Neuronal stem cell (in vitro differentiated cells): ENCODE data around the gene MACC1.

Experiments
- DNase-seq: peaks from one replicate; pipeline ENCODE4 v3.0.0-alpha.2; 2013; ENCODE audit warnings: low spot score
- H2AFZ ChIP-seq: one replicate; pipeline ENCODE4 v1.6.1; 2013; ENCODE audit warnings: mild to moderate bottlenecking, low read length, inconsistent platforms
- H2AK5ac ChIP-seq: 2 replicates; pipeline ENCODE4 v1.6.1; 2013; ENCODE audit warnings: low read depth, mild to moderate bottlenecking, inconsistent platforms, low read length, moderate library complexity, mixed read lengths
- H2BK120ac ChIP-seq: 2 replicates; pipeline ENCODE4 v1.6.1; 2013; ENCODE audit warnings: low read depth, mild to moderate bottlenecking, inconsistent platforms, low read length, moderate library complexity, mixed read lengths
- H2BK12ac ChIP-seq: one replicate; pipeline ENCODE4 v1.6.1; 2013; ENCODE audit warnings: low read length, inconsistent platforms
- H2BK15ac ChIP-seq: 2 replicates; pipeline ENCODE4 v1.6.1; 2013; ENCODE audit warnings: mild to moderate bottlenecking, low read length, inconsistent platforms, mixed read lengths
- H2BK5ac ChIP-seq: one replicate; pipeline ENCODE4 v1.6.1; 2013; ENCODE audit warnings: inconsistent platforms, mild to moderate bottlenecking, low read length, moderate library complexity
- H3K14ac ChIP-seq: one replicate; pipeline ENCODE4 v1.6.1; 2013; ENCODE audit warnings: low read length, inconsistent platforms
- H3K18ac ChIP-seq: 2 replicates; pipeline ENCODE4 v1.6.1; 2013; ENCODE audit warnings: low read length, inconsistent platforms
- H3K23ac ChIP-seq: 2 replicates; pipeline ENCODE4 v1.6.1; 2013; ENCODE audit warnings: low read depth, mild to moderate bottlenecking, mixed read lengths, low read length, inconsistent platforms; ENCODE audit not compliant: poor library complexity
- H3K27ac ChIP-seq: replicated peaks from 3 replicates; pipeline ENCODE4 v1.5.1; 2013; ENCODE audit warnings: low read length, inconsistent platforms
- H3K27me3 ChIP-seq, 3 experiments: 2 replicates each; pipeline ENCODE4 v1.6.1; 2013; ENCODE audit warnings: low read length in 3 of 3, mild to moderate bottlenecking in 2 of 3, inconsistent platforms in 1 of 3, low read depth in 1 of 3, mixed read lengths in 1 of 3, moderate library complexity in 1 of 3; ENCODE audit not compliant: control insufficient read depth in 3 of 3, insufficient read depth in 3 of 3
- H3K36me3 ChIP-seq, 2 donors: replicated peaks in 1 of 2; 2 replicates each; pipeline ENCODE4 v1.6.1; 2013; ENCODE audit warnings: low read length in 2 of 2; ENCODE audit not compliant: control insufficient read depth in 2 of 2, insufficient read depth in 2 of 2
- H3K4ac ChIP-seq: 2 replicates; pipeline ENCODE4 v1.6.1; 2013; ENCODE audit warnings: inconsistent platforms, mild to moderate bottlenecking, low read length, moderate library complexity
- H3K4me1 ChIP-seq, 2 donors: 1 replicate in 1 of 2; 2 replicates in 1 of 2; pipeline ENCODE4 v1.6.1; 2013; ENCODE audit warnings: low read length in 2 of 2, low read depth in 1 of 2; ENCODE audit not compliant: control insufficient read depth in 2 of 2, insufficient read depth in 1 of 2
- H3K4me2 ChIP-seq: one replicate; pipeline ENCODE4 v1.6.1; 2013; ENCODE audit warnings: mild to moderate bottlenecking, low read length, inconsistent platforms; ENCODE audit not compliant: insufficient read depth, poor library complexity, severe bottlenecking
- H3K4me3 ChIP-seq, 2 donors: 2 replicates each; pipeline ENCODE4 v1.5.1; 2013; ENCODE audit warnings: low read length in 2 of 2, mild to moderate bottlenecking in 2 of 2, inconsistent platforms in 1 of 2, moderate library complexity in 1 of 2
- H3K79me1 ChIP-seq: one replicate; pipeline ENCODE4 v1.6.1; 2013; ENCODE audit warnings: low read depth, mild to moderate bottlenecking, inconsistent platforms, low read length, moderate library complexity
- H3K9ac ChIP-seq: one replicate; pipeline ENCODE4 v1.6.1; 2013; ENCODE audit warnings: mild to moderate bottlenecking, low read depth, low read length, inconsistent platforms; ENCODE audit not compliant: poor library complexity
- H3K9me3 ChIP-seq, 2 donors: replicated peaks in 1 of 2; 2 replicates each; pipeline versions ENCODE3 to v1.6.1; 2013; ENCODE audit warnings: low read length in 2 of 2, mild to moderate bottlenecking in 2 of 2, inconsistent platforms in 1 of 2, low read depth in 1 of 2, mixed read lengths in 1 of 2, moderate library complexity in 1 of 2; ENCODE audit not compliant: control insufficient read depth in 2 of 2, insufficient read depth in 1 of 2
- H4K8ac ChIP-seq: one replicate; pipeline ENCODE4 v1.6.1; 2013; ENCODE audit warnings: low read depth, mild to moderate bottlenecking, inconsistent platforms, low read length, moderate library complexity
- H4K91ac ChIP-seq: one replicate; pipeline ENCODE4 v1.6.1; 2013; ENCODE audit warnings: low read length, low read depth, mild to moderate bottlenecking, inconsistent platforms; ENCODE audit not compliant: poor library complexity
- WGBS, 2 donors: extraction: QIAGEN DNeasy Blood & Tissue Kit; methylation state at CpG; one replicate each; pipeline ENCODE4 v1.1.7; 2013; ENCODE audit warnings: missing lambda C conversion rate in 2 of 2, mixed read lengths in 1 of 2; ENCODE audit not compliant: insufficient read length in 2 of 2, insufficient replicate concordance in 1 of 2; ENCODE audit errors: extremely low coverage in 2 of 2; 5-methylcytosine and 5-hydroxymethylcytosine counted together

Gene MACC1

GRCh38 chr7:20218279-20218678 lies 1.1 kb upstream of the MACC1 start:
- Histone ChIP-seq H3K14ac (no peak overlapping the region), H3K23ac (no peak overlapping the region), H2BK12ac (no peak overlapping the region), H3K4me3 (no peak overlapping the region), H3K27me3 (no peaks in the 10 kb centered on the region), H3K36me3 (no peaks in the 10 kb centered on the region), H3K27ac (no peak overlapping the region), H4K91ac (no peak overlapping the region), H2BK120ac (no peak overlapping the region), H3K18ac (no peak overlapping the region), H3K4ac (no peak overlapping the region), H3K4me1 (peaks cover 4 to 5% of the 10 kb centered on the region in 2 donors), H4K8ac (no peak overlapping the region), H3K9ac (no peak overlapping the region), H2AK5ac (no peak overlapping the region), H3K79me1 (no peaks in the 10 kb centered on the region), H2AFZ (no peak overlapping the region), H2BK5ac (no peak overlapping the region), H2BK15ac (no peak overlapping the region), H3K9me3 (no peaks in the 10 kb centered on the region), H3K4me2 (no peak overlapping the region)
- no peak for DNase-seq

GRCh38 chr7:20216406-20217036 lies 663 bp downstream of the MACC1 start:
- H3K4me3 ChIP-seq = no peak overlapping the region

GRCh38 chr7:20214921-20215669 lies 2.1 kb downstream of the MACC1 start:
- Histone ChIP-seq H3K9me3 (no peaks in the 10 kb centered on the region), H3K27ac (no peak overlapping the region), H3K79me1 (no peaks in the 10 kb centered on the region), H3K4me2 (no peak overlapping the region), H3K4me1 (peaks cover 3 to 4% of the 10 kb centered on the region in 2 donors), H3K9ac (no peak overlapping the region), H3K36me3 (no peaks in the 10 kb centered on the region), H2BK5ac (no peak overlapping the region), H3K27me3 (no peaks in the 10 kb centered on the region), H2BK12ac (no peak overlapping the region), H3K23ac (no peak overlapping the region), H4K91ac (no peak overlapping the region), H4K8ac (no peak overlapping the region), H3K18ac (no peak overlapping the region), H2AFZ (no peak overlapping the region), H2AK5ac (no peak overlapping the region), H3K14ac (no peak overlapping the region), H3K4me3 (no peak overlapping the region), H2BK120ac (no peak overlapping the region), H3K4ac (no peak overlapping the region), H2BK15ac (no peak overlapping the region)
- no CpG with 5 or more reads among the region's 3 CpGs for WGBS, 2 donors
- no peak for DNase-seq

More at GRCh38 chr7:20216406-20217036, 663 bp downstream of the MACC1 start:
- H3K9ac ChIP-seq = no peak overlapping the region
- H3K27me3 ChIP-seq = no peaks in the 10 kb centered on the region
- H3K23ac ChIP-seq = no peak overlapping the region
- no peak overlapping the region for H2AFZ ChIP-seq
- DNase-seq = no peak
- WGBS, 2 donors = no CpG with 5 or more reads among the region's 1 CpG
- no peak overlapping the region for H4K8ac ChIP-seq
- no peak overlapping the region for H2BK12ac ChIP-seq
- no peak overlapping the region for H2AK5ac ChIP-seq
- H3K4me1 ChIP-seq = peaks cover 4 to 5% of the 10 kb centered on the region in 2 donors
- H3K9me3 ChIP-seq = no peaks in the 10 kb centered on the region
- H2BK15ac ChIP-seq = no peak overlapping the region
- H4K91ac ChIP-seq = no peak overlapping the region
- H2BK5ac ChIP-seq = no peak overlapping the region
- no peak overlapping the region for H3K14ac ChIP-seq
- H3K4me2 ChIP-seq = no peak overlapping the region
- no peak overlapping the region for H3K27ac ChIP-seq
- no peaks in the 10 kb centered on the region for H3K36me3 ChIP-seq
- no peak overlapping the region for H3K4ac ChIP-seq
- H3K18ac ChIP-seq = no peak overlapping the region
- no peaks in the 10 kb centered on the region for H3K79me1 ChIP-seq
- H2BK120ac ChIP-seq = no peak overlapping the region

GRCh38 chr7:20214132-20214531 lies 3.1 kb downstream of the MACC1 start:
- H3K9me3 ChIP-seq = peaks cover 0 to 6% of the 10 kb centered on the region in 2 donors
- WGBS, 2 donors = no CpG with 5 or more reads among the region's 2 CpGs
- H2BK5ac ChIP-seq = no peak overlapping the region
- no peak overlapping the region for H2BK15ac ChIP-seq
- no peak overlapping the region for H4K91ac ChIP-seq
- no peak overlapping the region for H3K23ac ChIP-seq
- H3K4me3 ChIP-seq = no peak overlapping the region
- no peaks in the 10 kb centered on the region for H3K79me1 ChIP-seq
- H3K9ac ChIP-seq = no peak overlapping the region
- H3K27ac ChIP-seq = no peak overlapping the region
- peaks cover 0 to 1% of the 10 kb centered on the region in 2 donors for H3K4me1 ChIP-seq
- no peak overlapping the region for H3K18ac ChIP-seq
- H4K8ac ChIP-seq = no peak overlapping the region
- H3K4ac ChIP-seq = no peak overlapping the region
- no peak overlapping the region for H2BK12ac ChIP-seq
- no peak overlapping the region for H3K4me2 ChIP-seq
- H2AFZ ChIP-seq = no peak overlapping the region
- no peak overlapping the region for H3K14ac ChIP-seq
- no peak for DNase-seq
- no peaks in the 10 kb centered on the region for H3K27me3 ChIP-seq
- H2BK120ac ChIP-seq = no peak overlapping the region
- no peak overlapping the region for H2AK5ac ChIP-seq
- H3K36me3 ChIP-seq = no peaks in the 10 kb centered on the region
